HG03159 (cell line): ENCODE results near the gene C11orf98.

Source experiments
- ATAC-seq: cut with Tn5 transposase; IDR thresholded peaks from one replicate; pipeline ENCODE4 v1.9.1; 2021; ENCODE audit warnings: mild to moderate bottlenecking, moderate library complexity; ENCODE audit not compliant: unreplicated experiment

C11orf98 gene

GRCh38 chr11:62613291-62613778, 51.7 kb downstream of the C11orf98 start:
- ATAC-seq, result no peak
